ENCODE data around the gene RAB3GAP1.
"Not testable (repeated sequence)": the region's sequence is repeated elsewhere in the genome, so short reads cannot be mapped to it uniquely, and the experiment has no call there.

The RAB3GAP1 gene

GRCh38 chr2:135086222-135086621 lies 34.1 kb downstream of the RAB3GAP1 start:
- no peak overlapping the region for H3K27ac ChIP-seq (ENCODE audit: extremely low read depth, low read depth, low read length)
- peaks cover 2 to 4% of the 10 kb centered on the region in 2 experiments; a peak in 2 of 3 replicates for H3K36me3 ChIP-seq (ENCODE audit: control insufficient read depth in 2 of 2, insufficient read depth in 1 of 2, low read length in 2 of 2)
- POLR2A ChIA-PET = no interaction called here
- H3K4me3 ChIP-seq (ENCODE audit: low read depth, low read length) = no peak overlapping the region
- TF ChIP-seq ZNF514 (tag by site-specific recombination; IDR thresholded peaks at IDR 0.05) = no peak
- TF ChIP-seq ZNF529 (tag by site-specific recombination; IDR thresholded peaks at IDR 0.05; ENCODE audit: insufficient replicate concordance) = no peak
- no peak for TF ChIP-seq KLF1 (tag by site-specific recombination; IDR thresholded peaks at IDR 0.05)
- no peak for TF ChIP-seq ZNF623 (tag by site-specific recombination; IDR thresholded peaks at IDR 0.05)
- no peak for TF ChIP-seq GFI1B (tag by site-specific recombination; IDR thresholded peaks at IDR 0.05)
- TF ChIP-seq INSM2 (tag by site-specific recombination; IDR thresholded peaks at IDR 0.05) = no peak
- no peak for TF ChIP-seq ZNF16 (tag by site-specific recombination; IDR thresholded peaks at IDR 0.05; ENCODE audit: low read depth)
- no peak for TF ChIP-seq ZNF677 (tag by site-specific recombination; IDR thresholded peaks at IDR 0.05)
- no peak for TF ChIP-seq ZNF433 (tag by site-specific recombination; IDR thresholded peaks at IDR 0.05; ENCODE audit: low read depth)
- no peaks in the 10 kb centered on the region for H3K9me3 ChIP-seq (ENCODE audit: control insufficient read depth, insufficient read depth, low read depth, low read length)
- CTCF ChIA-PET = interaction anchor here (0.6 to 0.8 kb wide), 2 partner anchors 1009 to 1436 kb away, joined by 3 to 4 read pairs; no protein-coding TSS in a partner anchor
- no peaks in the 10 kb centered on the region for H3K4me1 ChIP-seq (ENCODE audit: control insufficient read depth, insufficient read depth, low read length)

- H3K27ac ChIP-seq (ENCODE audit: extremely low read depth, low read depth, low read length); H3K9me3 ChIP-seq (ENCODE audit: control insufficient read depth, insufficient read depth, low read depth, low read length); POLR2A ChIA-PET; CTCF ChIA-PET; H3K4me3 ChIP-seq (ENCODE audit: low read depth, low read length): not testable (repeated sequence)
- peaks cover 0 to 12% of the 10 kb centered on the region in 2 experiments for H3K36me3 ChIP-seq (ENCODE audit: control insufficient read depth in 2 of 2, insufficient read depth in 1 of 2, low read length in 2 of 2)
- TF ChIP-seq ZNF146 (tag by site-specific recombination; IDR thresholded peaks at IDR 0.05) (peak; percentile 92), ZNF280D (tag by site-specific recombination; IDR thresholded peaks at IDR 0.05) (0 out of 2 replicates have a peak, but pooled peaks have one; percentile 63)
- H3K4me1 ChIP-seq (ENCODE audit: control insufficient read depth, insufficient read depth, low read length) = peaks cover 13% of the 10 kb centered on the region
These were observed 37.5 kb downstream of the RAB3GAP1 start for GRCh38 chr2:135089597-135089996.

GRCh38 chr2:135091681-135092080 lies 39.6 kb downstream of the RAB3GAP1 start:
- POLR2A ChIA-PET = no interaction called here
- no peak overlapping the region for H3K4me3 ChIP-seq (ENCODE audit: low read depth, low read length)
- H3K27ac ChIP-seq (ENCODE audit: extremely low read depth, low read depth, low read length) = no peak overlapping the region
- H3K9me3 ChIP-seq (ENCODE audit: control insufficient read depth, insufficient read depth, low read depth, low read length) = no peaks in the 10 kb centered on the region
- H3K4me1 ChIP-seq (ENCODE audit: control insufficient read depth, insufficient read depth, low read length) = peaks cover 13% of the 10 kb centered on the region
- peaks cover 5 to 25% of the 10 kb centered on the region in 2 experiments for H3K36me3 ChIP-seq (ENCODE audit: control insufficient read depth in 2 of 2, insufficient read depth in 1 of 2, low read length in 2 of 2)
- TF ChIP-seq ZNF596 (tag by site-specific recombination; IDR thresholded peaks at IDR 0.05) (no peak), ZNF362 (tag by site-specific recombination; IDR thresholded peaks at IDR 0.05) (no peak), ZNF830 (tag by site-specific recombination; IDR thresholded peaks at IDR 0.05; ENCODE audit: low read depth) (no peak), ZBTB8A (tag by site-specific recombination; IDR thresholded peaks at IDR 0.05) (no peak), ZNF530 (tag by site-specific recombination; IDR thresholded peaks at IDR 0.05; ENCODE audit: low read depth) (no peak), GLIS1 (tag by site-specific recombination; IDR thresholded peaks at IDR 0.05) (no peak), ZSCAN16 (tag by site-specific recombination; IDR thresholded peaks at IDR 0.05) (no peak)
- CTCF ChIA-PET = no interaction called here

Measured in HEK293 (cell line).